ENCODE measurements around the gene ABCG2. TPM values are rescaled to one million over a fixed set of nuclear protein-coding genes. Genes with fewer than 3 reads are reported as not detected.

Gene ABCG2
- total RNA-seq, result 10 to 100 TPM; 27.0 to 64.2 TPM
- 10 to 100 TPM; 15.8 to 20.0 TPM for polyA plus RNA-seq (ENCODE audit: insufficient read length in 2 of 2)
- long read RNA-seq, donor 1, full-length matches to known transcripts, result 4 of 4 reads
- long read RNA-seq, donor 1, partial matches to known transcripts, result 0 of 4 reads
- long read RNA-seq, donor 1, other reads (novel, unspliced or antisense), result 0 of 4 reads
- long read RNA-seq, donor 2, full-length matches to known transcripts, result 2 of 2 reads
- long read RNA-seq, donor 2, partial matches to known transcripts, result 0 of 2 reads
- long read RNA-seq, donor 2, other reads (novel, unspliced or antisense), result 0 of 2 reads
- long read RNA-seq, donor 3, full-length matches to known transcripts, result 6 of 6 reads
- long read RNA-seq, donor 3, partial matches to known transcripts, result 0 of 6 reads
- long read RNA-seq, donor 3, other reads (novel, unspliced or antisense), result 0 of 6 reads
- long read RNA-seq, donor 4, result 0 reads

DNA sequence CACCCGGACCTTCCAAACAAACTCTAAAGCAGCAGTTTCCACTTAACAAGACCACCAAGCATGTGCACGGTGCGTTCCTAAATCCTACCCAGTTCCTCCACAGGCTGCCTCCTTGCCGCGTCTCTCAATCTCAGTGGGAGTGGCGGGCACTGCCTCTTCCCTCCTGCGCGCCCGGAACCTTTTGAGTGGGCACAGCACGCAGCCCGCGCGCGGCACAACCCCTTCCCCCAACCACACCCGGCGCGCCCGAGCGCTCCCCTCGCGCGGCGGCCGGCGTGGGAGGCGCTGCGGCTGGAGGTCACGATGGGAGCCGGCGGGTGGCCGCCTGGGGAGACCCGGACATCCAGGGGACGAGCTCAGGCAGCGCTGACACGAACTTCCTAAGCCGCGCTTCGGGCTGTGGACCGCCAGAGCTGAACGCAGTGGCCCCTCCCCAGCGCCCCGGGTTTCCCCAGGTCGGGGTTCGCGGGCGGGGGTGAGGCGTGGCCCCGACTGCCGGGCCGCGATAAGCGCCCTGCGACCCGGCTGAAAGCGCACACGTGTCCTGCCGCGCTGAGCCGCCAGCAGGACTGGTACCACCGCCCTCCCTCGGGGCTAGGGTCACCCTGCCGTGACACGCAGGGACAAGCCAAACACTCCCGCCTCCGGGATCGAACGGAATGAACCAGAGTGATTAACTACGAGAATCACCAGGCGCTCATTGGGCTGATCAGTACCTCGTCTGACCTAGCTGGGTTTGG is at the start of gene ABCG2:
Gene ABCG2, minus strand, starts transcription at position 151 of the 740 bp plus-strand sequence. CDS start 18,644 bp downstream, outside the sequence.
- peak in 3 of 6 donors; percentile 12 to 58 (median 52) for DNase-seq (ENCODE audit: low read depth in 4 of 6, low spot score in 6 of 6)
- Histone ChIP-seq H3K4me3 (ENCODE audit: low read depth, low read length) (peak within 1 kb of the TSS; percentile 39), H3K36me3 (ENCODE audit: control insufficient read depth, insufficient read depth, low read length) (no peaks in the 10 kb centered on the region), H3K27ac (ENCODE audit: low read depth, low read length) (no peak within 1 kb of the TSS), H3K27me3 (ENCODE audit: control insufficient read depth, insufficient read depth, low read length) (no peaks in the 10 kb centered on the region), H3K4me1 (ENCODE audit: control insufficient read depth, insufficient read depth, low read length) (peaks cover 5% of the 10 kb centered on the region), H3K9me3 (ENCODE audit: control insufficient read depth, insufficient read depth, low read length) (no peaks in the 10 kb centered on the region)
- under 1% methylated on average over 70 of the region's 70 CpGs for WGBS (ENCODE audit: insufficient coverage)

- Histone ChIP-seq H3K36me3 (ENCODE audit: control insufficient read depth, insufficient read depth, low read length) (no peaks in the 10 kb centered on the region), H3K4me3 (ENCODE audit: low read depth, low read length) (no peak overlapping the region), H3K27ac (ENCODE audit: low read depth, low read length) (no peak overlapping the region), H3K4me1 (ENCODE audit: control insufficient read depth, insufficient read depth, low read length) (no peaks in the 10 kb centered on the region), H3K9me3 (ENCODE audit: control insufficient read depth, insufficient read depth, low read length) (no peaks in the 10 kb centered on the region), H3K27me3 (ENCODE audit: control insufficient read depth, insufficient read depth, low read length) (no peaks in the 10 kb centered on the region)
- WGBS (ENCODE audit: insufficient coverage), result 71% methylated on average over 1 of the region's 4 CpGs
- DNase-seq (ENCODE audit: low read depth in 4 of 6, low spot score in 6 of 6), result no peak
Observed at GRCh38 chr4:88208156-88208555, 49.7 kb upstream of the ABCG2 start.

GRCh38 chr4:88207171-88207570 is 48.7 kb upstream of the ABCG2 start:
- Histone ChIP-seq H3K9me3 (ENCODE audit: control insufficient read depth, insufficient read depth, low read length) (no peaks in the 10 kb centered on the region), H3K4me1 (ENCODE audit: control insufficient read depth, insufficient read depth, low read length) (no peaks in the 10 kb centered on the region), H3K27me3 (ENCODE audit: control insufficient read depth, insufficient read depth, low read length) (no peaks in the 10 kb centered on the region), H3K4me3 (ENCODE audit: low read depth, low read length) (no peak overlapping the region), H3K27ac (ENCODE audit: low read depth, low read length) (no peak overlapping the region), H3K36me3 (ENCODE audit: control insufficient read depth, insufficient read depth, low read length) (no peaks in the 10 kb centered on the region)
- no CpG with 5 or more reads among the region's 4 CpGs for WGBS (ENCODE audit: insufficient coverage)
- no peak for DNase-seq (ENCODE audit: low read depth in 4 of 6, low spot score in 6 of 6)

GRCh38 chr4:88204882-88205281 is 46.4 kb upstream of the ABCG2 start:
- no peak overlapping the region for H3K4me3 ChIP-seq (ENCODE audit: low read depth, low read length)
- H3K27ac ChIP-seq (ENCODE audit: low read depth, low read length), result no peak overlapping the region
- no peaks in the 10 kb centered on the region for H3K9me3 ChIP-seq (ENCODE audit: control insufficient read depth, insufficient read depth, low read length)
- H3K4me1 ChIP-seq (ENCODE audit: control insufficient read depth, insufficient read depth, low read length), result no peaks in the 10 kb centered on the region
- no peaks in the 10 kb centered on the region for H3K36me3 ChIP-seq (ENCODE audit: control insufficient read depth, insufficient read depth, low read length)
- no CpG with 5 or more reads among the region's 1 CpG for WGBS (ENCODE audit: insufficient coverage)
- H3K27me3 ChIP-seq (ENCODE audit: control insufficient read depth, insufficient read depth, low read length), result no peaks in the 10 kb centered on the region
- DNase-seq (ENCODE audit: low read depth in 4 of 6, low spot score in 6 of 6), result no peak

DNA sequence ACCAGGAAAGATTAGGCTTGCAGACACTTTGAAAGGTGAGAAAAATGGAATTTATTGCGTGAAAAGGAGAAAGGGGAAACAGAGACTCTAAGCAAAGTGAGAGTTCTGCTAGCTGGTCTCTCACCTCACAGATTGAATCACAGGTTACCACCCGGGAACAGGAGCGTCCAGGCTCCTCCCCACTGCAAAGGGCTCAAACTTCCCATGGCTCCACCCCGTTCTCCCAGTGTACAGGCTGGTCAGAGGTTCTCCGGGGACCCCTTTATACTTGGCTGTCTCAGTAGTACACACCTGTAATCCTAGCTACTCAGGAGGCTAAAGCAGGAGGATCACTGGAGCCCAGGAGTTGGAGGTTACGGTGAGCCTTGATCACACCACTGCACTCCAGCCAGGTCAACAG is 44.0 kb upstream of the ABCG2 start:
- Histone ChIP-seq H3K9me3 (ENCODE audit: control insufficient read depth, insufficient read depth, low read length) (no peaks in the 10 kb centered on the region), H3K27ac (ENCODE audit: low read depth, low read length) (no peak overlapping the region), H3K4me3 (ENCODE audit: low read depth, low read length) (no peak overlapping the region), H3K4me1 (ENCODE audit: control insufficient read depth, insufficient read depth, low read length) (no peaks in the 10 kb centered on the region), H3K36me3 (ENCODE audit: control insufficient read depth, insufficient read depth, low read length) (no peaks in the 10 kb centered on the region), H3K27me3 (ENCODE audit: control insufficient read depth, insufficient read depth, low read length) (no peaks in the 10 kb centered on the region)
- no peak for DNase-seq (ENCODE audit: low read depth in 4 of 6, low spot score in 6 of 6)
- WGBS (ENCODE audit: insufficient coverage), result 72% methylated on average over 3 of the region's 6 CpGs

- no peaks in the 10 kb centered on the region for H3K4me1 ChIP-seq (ENCODE audit: control insufficient read depth, insufficient read depth, low read length)
- no CpG with 5 or more reads among the region's 1 CpG for WGBS (ENCODE audit: insufficient coverage)
- no peaks in the 10 kb centered on the region for H3K27me3 ChIP-seq (ENCODE audit: control insufficient read depth, insufficient read depth, low read length)
Observed at GRCh38 chr4:88200186-88200585, 41.7 kb upstream of the ABCG2 start.

GRCh38 chr4:88196523-88197185 is 38.2 kb upstream of the ABCG2 start:
- no peak overlapping the region for H3K4me3 ChIP-seq (ENCODE audit: low read depth, low read length)
- H3K27me3 ChIP-seq (ENCODE audit: control insufficient read depth, insufficient read depth, low read length), result no peaks in the 10 kb centered on the region
- H3K4me1 ChIP-seq (ENCODE audit: control insufficient read depth, insufficient read depth, low read length), result no peaks in the 10 kb centered on the region
- no peak overlapping the region for H3K27ac ChIP-seq (ENCODE audit: low read depth, low read length)
- H3K36me3 ChIP-seq (ENCODE audit: control insufficient read depth, insufficient read depth, low read length), result no peaks in the 10 kb centered on the region
- no peaks in the 10 kb centered on the region for H3K9me3 ChIP-seq (ENCODE audit: control insufficient read depth, insufficient read depth, low read length)
- no peak for DNase-seq (ENCODE audit: low read depth in 4 of 6, low spot score in 6 of 6)
- WGBS (ENCODE audit: insufficient coverage), result 100% methylated on average over 2 of the region's 4 CpGs

More at GRCh38 chr4:88200186-88200585, 41.7 kb upstream of the ABCG2 start:
- no peaks in the 10 kb centered on the region for H3K36me3 ChIP-seq (ENCODE audit: control insufficient read depth, insufficient read depth, low read length)
- no peak for DNase-seq (ENCODE audit: low read depth in 4 of 6, low spot score in 6 of 6)
- no peak overlapping the region for H3K4me3 ChIP-seq (ENCODE audit: low read depth, low read length)
- H3K27ac ChIP-seq (ENCODE audit: low read depth, low read length), result no peak overlapping the region
- H3K9me3 ChIP-seq (ENCODE audit: control insufficient read depth, insufficient read depth, low read length), result no peaks in the 10 kb centered on the region

DNA sequence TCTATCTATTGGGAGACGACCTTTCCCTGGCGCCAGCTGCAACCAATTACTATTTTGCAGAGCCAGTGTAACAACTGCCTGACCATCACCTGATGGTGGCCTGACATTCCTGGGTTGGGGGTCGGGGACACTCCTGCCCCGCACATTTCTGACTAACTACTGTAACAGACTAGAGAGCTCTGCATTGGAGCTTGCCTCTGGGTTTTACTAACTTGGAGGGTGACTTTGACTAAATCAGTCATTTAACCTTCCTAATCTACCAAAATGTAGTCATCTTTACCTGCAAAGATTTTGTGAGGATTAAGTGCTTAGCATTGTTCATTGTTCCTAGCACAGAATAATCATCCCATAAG is 37.5 kb upstream of the ABCG2 start:
- Histone ChIP-seq H3K9me3 (ENCODE audit: control insufficient read depth, insufficient read depth, low read length) (no peaks in the 10 kb centered on the region), H3K4me1 (ENCODE audit: control insufficient read depth, insufficient read depth, low read length) (no peaks in the 10 kb centered on the region), H3K4me3 (ENCODE audit: low read depth, low read length) (no peak overlapping the region), H3K27ac (ENCODE audit: low read depth, low read length) (no peak overlapping the region), H3K27me3 (ENCODE audit: control insufficient read depth, insufficient read depth, low read length) (no peaks in the 10 kb centered on the region), H3K36me3 (ENCODE audit: control insufficient read depth, insufficient read depth, low read length) (no peaks in the 10 kb centered on the region)
- 78% methylated on average over 3 of the region's 4 CpGs for WGBS (ENCODE audit: insufficient coverage)
- no peak for DNase-seq (ENCODE audit: low read depth in 4 of 6, low spot score in 6 of 6)

GRCh38 chr4:88195328-88196012 is 37.0 kb upstream of the ABCG2 start:
- H3K27me3 ChIP-seq (ENCODE audit: control insufficient read depth, insufficient read depth, low read length), result no peaks in the 10 kb centered on the region
- DNase-seq (ENCODE audit: low read depth in 4 of 6, low spot score in 6 of 6), result no peak
- no peaks in the 10 kb centered on the region for H3K9me3 ChIP-seq (ENCODE audit: control insufficient read depth, insufficient read depth, low read length)
- H3K27ac ChIP-seq (ENCODE audit: low read depth, low read length), result no peak overlapping the region
- H3K4me1 ChIP-seq (ENCODE audit: control insufficient read depth, insufficient read depth, low read length), result no peaks in the 10 kb centered on the region
- H3K4me3 ChIP-seq (ENCODE audit: low read depth, low read length), result no peak overlapping the region
- H3K36me3 ChIP-seq (ENCODE audit: control insufficient read depth, insufficient read depth, low read length), result no peaks in the 10 kb centered on the region
- 85% methylated on average over 7 of the region's 8 CpGs for WGBS (ENCODE audit: insufficient coverage)

All from spinal cord (tissue), 10 donors.